Esophagus squamous epithelium (tissue), 4 donors: Measurements from ENCODE around the gene PLEKHA6.

Experiments
- CTCF ChIP-seq, 6 experiments: fragments of 450-650 bp in 4 of 6; fragments of 200-600 bp in 2 of 6; sonication (generic) in 2 of 6; IDR thresholded peaks; one replicate each; pipeline ENCODE4 v1.5.1; 2016 to 2019; ENCODE audit warnings: antibody characterized with exemption in 6 of 6, mild to moderate bottlenecking in 4 of 6, moderate library complexity in 4 of 6
- POLR2A ChIP-seq, 4 donors: fragments of 450-650 bp; IDR thresholded peaks; one replicate each; pipeline ENCODE4 v1.6.1; 2017; ENCODE audit warnings: antibody characterized with exemption in 4 of 4, mild to moderate bottlenecking in 4 of 4, moderate library complexity in 3 of 4

- TF ChIP-seq POLR2A (IDR thresholded peaks at IDR 0.05): no peak
- TF ChIP-seq CTCF (IDR thresholded peaks at IDR 0.05): no peak
Measured at GRCh38 chr1:204349602-204350001, 10.1 kb downstream of the PLEKHA6 start.
